ENCODE data around the gene C11orf21.
"Not testable (repeated sequence)": the region's sequence is repeated elsewhere in the genome, so short reads cannot be mapped to it uniquely, and the experiment has no call there.

The C11orf21 gene

DNA sequence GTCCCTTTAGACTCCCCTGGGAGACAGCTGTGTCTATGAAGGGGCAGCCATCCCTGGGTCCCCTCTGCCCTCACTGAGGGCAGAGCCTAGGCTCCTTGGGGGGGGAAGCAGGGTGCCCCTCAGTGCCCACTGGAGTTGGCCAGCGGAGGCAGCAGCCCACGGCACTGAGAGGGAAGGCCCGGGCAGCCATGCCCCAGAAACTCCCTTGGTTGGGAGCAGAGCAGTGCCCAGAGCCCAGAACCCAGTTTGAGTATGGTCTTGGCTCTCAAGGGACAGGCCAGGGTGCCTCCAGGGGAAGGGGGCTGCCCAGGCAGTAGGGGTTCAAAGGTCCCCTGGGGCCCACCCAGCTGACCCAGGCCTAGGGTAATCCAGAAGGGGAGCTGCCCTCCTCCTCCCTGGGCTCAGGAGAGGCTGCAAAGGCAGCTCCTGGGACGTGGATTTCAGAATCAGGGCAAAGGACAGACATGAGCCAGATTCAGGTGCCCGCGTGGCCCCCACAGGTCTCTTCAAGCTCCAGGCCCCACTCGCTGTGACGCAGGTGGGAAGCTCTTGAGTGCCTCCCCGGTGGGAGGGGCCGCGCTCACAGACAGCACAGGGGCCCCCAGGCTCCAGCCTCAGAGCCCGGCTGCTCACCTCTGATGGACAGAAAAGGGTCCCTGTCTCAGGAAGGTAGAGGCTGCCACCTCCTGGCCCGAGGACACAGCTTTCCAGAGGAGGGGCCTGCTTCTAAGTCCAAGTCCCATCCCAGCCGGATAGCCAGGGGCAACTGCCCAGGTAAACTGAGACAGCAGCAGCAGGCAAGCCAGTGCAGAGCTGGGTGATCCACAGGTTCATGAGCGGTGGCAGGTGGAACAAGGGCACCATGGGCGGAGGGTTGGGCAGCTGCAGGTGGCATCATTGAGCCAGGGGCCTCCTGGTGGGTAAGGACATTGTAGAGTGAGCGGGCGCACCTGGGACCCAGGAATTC, 2.6 kb downstream of the C11orf21 start:
- DNase-seq (ENCODE audit: extremely low spot score, insufficient read length, low read depth) (no peak), FAIRE-seq (no peak)

DNA sequence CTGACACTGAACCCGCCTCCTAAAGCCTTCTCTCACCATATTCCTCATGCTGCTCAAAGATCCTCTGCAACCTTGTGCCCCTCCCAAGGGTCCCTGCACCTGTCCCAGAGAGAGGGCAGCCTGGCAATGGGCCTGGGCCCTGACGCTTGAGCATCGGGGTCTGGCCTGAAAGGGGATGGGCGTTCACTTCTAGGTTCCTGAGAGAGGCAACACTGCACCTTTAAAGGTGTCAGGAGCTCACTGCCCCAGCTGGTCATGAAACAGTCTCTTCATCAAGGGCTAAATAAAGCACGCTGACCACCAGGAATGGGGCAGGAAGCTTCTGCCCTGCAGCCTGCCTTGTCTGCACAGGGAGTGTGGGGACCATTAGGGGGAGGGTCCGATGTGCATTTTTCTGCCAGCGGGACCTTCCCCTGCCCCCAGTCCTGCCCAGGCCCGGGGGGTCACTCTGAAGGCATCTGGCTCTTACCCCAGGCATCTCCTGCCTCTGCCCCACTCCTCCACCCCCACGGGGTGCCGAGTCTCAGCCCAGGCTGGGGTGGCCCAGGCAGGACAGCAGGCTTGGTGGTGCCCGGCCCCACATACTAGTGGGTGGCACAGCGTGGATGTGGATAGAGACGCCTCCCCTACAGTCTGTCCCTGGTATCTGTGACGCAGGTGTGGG, 3.5 kb downstream of the C11orf21 start:
- FAIRE-seq = no peak
- DNase-seq (ENCODE audit: extremely low spot score, insufficient read length, low read depth) = no peak

DNA sequence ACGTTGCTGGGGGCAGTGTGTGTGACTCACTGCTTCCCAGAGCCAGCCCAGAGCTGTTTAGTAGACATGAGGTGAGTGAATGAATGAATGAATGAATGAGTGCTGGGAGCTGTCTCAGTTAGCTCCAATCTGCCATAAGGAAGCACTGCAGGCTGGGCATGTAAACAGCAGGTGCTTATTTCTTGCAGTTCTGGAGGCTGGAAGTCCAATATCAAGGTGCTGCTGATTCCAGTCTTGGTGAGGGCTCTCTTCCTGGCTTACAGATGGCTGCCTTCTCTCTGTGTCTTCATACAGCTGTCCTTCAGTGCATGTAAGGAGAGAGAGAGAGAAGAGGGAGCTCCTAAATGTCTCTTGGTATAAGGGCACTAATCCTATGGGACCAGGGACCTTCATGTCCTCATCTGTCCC, 4.1 kb downstream of the C11orf21 start:
- FAIRE-seq (no peak), DNase-seq (ENCODE audit: extremely low spot score, insufficient read length, low read depth) (no peak)

DNA sequence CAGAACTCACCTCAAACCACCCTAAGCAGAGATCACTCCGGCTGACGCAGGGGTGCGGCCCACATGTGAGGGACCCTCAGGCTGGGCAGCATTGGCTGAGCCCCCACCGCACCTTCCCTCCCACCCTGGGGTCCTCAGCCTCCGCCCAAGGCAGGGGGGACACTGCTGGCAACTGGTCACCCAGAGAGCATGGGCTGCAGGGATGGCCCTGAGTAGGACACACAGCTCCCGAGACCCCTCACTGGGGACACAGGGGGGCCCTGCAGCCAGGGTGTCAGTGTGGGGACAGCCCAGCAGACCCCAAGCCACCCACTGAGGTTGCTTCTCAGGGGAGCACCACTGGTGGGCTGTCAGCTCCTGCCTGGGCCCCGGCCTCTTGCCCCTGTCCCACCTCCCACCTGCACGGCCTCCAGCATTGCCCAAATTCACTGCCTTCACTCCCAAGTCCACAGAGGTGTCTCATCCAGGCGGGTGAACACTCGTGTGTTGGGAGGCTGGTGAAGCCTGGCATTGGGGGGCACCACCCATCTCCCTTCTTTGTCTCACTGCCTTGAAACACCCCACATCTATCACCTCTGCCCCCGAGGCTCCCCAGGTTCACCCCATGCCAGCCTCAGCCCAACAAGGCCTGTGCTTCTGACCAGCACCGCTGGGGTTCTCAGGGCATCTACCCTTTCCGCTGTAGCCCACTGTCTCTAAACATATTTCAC, 4.7 kb downstream of the C11orf21 start:
- DNase-seq (ENCODE audit: extremely low spot score, insufficient read length, low read depth) (no peak), FAIRE-seq (no peak)

DNA sequence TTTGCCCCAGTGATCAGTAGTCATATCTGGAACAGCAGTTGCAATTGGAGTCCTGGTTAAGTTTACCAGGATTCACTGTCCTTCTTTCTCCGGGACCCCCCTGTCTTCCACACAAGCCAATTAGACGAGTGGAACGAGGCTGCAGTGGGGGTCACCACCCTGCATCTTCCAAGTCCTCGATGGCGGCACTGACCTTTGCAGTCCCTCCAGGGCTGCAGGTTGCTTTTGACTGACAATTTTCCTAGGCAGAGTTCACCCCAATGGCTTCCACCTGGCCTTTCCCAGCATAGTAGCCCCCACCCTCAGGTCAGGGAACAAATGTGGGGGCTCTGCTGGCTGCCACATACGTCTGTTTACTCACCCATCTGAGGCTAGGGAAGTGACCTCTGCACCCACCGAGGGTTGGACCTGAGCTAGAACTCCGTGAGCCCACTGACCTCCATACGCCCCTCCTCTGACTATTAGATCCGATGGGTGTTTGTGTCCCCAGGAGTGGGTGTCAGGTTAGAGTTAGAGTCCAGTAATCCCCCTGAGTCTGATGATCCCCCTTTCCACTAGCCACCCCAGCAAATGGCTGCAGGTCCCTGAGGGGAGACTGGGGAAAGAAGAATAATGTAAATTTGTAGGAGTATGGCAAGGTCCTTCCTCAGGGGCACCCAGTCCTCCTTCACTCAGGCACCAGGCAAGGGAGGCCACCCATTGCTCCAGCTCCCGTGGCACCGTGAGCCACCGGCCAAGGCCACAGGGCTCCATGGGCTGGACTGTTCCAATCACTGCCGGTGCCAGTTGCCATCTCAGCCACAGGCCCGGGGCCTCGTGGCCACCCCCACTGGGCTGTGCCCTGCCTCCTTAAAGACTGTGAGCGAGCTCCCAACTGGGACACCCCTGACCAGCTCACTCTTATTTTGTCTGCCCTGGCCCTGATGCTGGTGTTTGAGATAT, 5.5 kb downstream of the C11orf21 start:
- no peak for FAIRE-seq
- DNase-seq (ENCODE audit: extremely low spot score, insufficient read length, low read depth) = no peak

DNA sequence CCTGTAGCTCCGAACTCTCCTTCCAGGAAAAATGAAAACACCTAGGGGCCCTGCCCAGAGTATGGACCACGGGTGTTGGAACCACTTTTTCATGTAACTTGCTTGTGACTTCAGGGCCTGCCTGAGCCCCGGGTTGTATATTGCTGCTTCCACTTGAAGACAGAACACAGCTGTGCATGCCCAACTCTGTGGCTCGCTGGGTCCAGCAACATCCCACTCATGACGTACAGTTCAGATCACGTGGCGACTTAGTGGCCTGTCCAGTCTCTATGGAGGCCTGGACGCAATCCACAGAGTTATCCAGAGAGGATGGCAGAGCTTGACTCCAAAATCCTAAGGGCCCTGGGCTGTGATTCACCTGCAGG, 6.8 kb downstream of the C11orf21 start:
- FAIRE-seq = no peak
- DNase-seq (ENCODE audit: extremely low spot score, insufficient read length, low read depth) = no peak

GRCh38 chr11:2293984-2294925, 7.5 kb downstream of the C11orf21 start:
- DNase-seq (ENCODE audit: extremely low spot score, insufficient read length, low read depth) (no peak), FAIRE-seq (no peak)

GRCh38 chr11:2293531-2293971, 8.2 kb downstream of the C11orf21 start:
- DNase-seq (ENCODE audit: extremely low spot score, insufficient read length, low read depth) (no peak), FAIRE-seq (no peak)

DNA sequence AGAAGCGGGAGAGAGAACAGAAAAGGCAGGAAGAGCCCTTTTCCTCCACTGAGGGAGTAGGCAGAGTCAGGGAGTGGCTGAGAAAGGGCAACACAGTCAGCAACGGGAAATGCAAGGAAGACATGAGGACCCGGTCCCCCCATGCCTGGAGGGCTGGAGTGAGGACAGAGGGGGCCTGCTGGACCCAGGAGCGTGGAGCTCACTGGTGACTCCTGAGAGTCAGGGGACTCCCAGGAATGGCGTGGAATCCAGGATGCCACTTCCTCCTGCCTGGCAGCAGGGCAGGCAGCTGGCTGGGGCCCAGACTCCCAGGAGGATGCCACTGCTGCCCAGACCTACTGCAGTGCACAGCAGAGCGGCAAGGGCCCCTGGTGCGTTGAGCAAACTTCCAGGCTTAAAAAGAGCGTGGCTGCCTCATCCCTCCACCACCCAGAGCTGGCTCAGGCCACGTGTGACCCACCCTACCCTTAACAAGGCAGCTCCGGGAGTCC, 11.3 kb downstream of the C11orf21 start:
- no peak for FAIRE-seq
- no peak for DNase-seq (ENCODE audit: extremely low spot score, insufficient read length, low read depth)

DNA sequence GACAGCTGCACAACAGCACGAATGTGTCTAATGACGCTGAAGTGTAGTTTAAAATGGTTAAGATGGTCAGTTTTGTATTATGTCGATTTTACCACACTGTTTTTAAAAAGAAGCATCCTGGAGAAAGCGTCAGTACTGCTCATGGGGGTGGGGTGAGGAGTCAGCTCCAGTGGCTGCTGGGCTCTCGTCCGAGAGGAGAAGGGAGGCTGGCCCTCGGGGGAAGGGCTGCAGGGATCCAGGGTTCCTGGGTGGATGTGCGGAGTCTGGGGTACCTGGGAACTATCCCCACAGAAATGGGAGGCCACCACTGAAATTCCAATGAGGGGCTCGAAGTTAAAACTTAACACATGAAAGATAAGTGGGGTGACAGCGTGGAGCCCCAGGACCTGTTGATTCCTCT, 11.9 kb downstream of the C11orf21 start:
- no peak for DNase-seq (ENCODE audit: extremely low spot score, insufficient read length, low read depth)
- FAIRE-seq = no peak

DNA sequence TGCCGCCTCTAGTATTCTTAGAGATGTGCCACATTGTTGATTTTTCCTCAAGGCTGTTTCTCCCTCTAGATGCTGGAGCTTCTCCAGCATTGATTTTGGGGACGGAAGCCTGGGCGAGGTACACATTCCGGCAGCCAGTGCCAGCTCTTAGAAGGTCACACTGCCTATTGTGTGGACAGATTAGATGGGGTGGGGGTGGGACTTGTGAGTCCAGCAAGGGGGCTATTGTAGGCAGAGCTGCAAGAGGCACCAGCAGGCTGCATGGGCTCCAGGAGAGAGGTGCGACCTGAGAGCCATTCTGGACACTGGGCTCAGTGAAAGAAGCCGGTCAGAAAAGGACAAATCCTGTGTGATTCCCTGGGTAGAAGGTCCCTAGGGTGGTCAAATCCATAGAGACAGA, 12.4 kb downstream of the C11orf21 start:
- FAIRE-seq = no peak
- no peak for DNase-seq (ENCODE audit: extremely low spot score, insufficient read length, low read depth)

GRCh38 chr11:2287091-2287490, 14.6 kb downstream of the C11orf21 start:
- DNase-seq (ENCODE audit: extremely low spot score, insufficient read length, low read depth) (no peak), FAIRE-seq (no peak)

DNA sequence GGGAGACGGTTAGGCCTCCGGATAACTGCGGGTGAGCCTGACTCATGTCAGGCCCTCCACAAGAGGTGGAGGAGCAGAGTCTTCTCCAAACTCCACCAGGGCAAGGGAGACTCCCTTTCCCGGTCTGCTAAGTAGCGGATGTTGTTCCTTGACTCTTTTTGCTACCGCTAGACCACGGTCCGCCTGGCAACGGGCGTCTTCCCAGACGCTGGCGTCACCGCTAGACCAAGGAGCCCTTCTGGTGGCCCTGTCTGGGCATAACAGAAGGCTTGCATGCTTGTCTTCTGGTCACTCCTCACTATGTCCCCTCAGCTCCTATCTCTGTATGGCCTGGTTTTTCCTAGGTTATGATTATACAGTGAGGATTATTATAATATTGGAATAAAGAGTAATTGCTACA, 15.4 kb downstream of the C11orf21 start:
- FAIRE-seq = not testable (repeated sequence)

DNA sequence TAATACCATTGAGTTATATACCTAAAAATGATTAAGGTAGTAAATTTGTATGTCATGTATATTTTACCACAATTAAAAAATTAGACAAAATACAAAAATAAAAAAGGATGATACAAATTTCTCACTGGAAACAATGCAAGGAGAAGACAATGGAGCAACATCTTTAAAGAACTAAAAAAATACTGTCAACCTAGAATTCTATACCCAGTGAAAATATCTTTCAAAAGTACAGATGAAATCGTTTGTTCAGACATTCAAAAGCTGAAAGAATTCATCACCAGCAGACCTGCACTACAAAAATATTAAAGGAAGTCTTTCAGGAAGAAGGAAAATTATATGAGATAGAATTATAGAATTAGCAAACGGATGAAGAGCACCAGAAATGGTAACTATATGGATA, 21.5 kb downstream of the C11orf21 start:
- FAIRE-seq = no peak

More for the DNA sequence above, 15.4 kb downstream of the C11orf21 start:
- DNase-seq (ENCODE audit: extremely low spot score, insufficient read length, low read depth) = not testable (repeated sequence)

GRCh38 chr11:2277933-2278523, 23.7 kb downstream of the C11orf21 start:
- DNase-seq (ENCODE audit: extremely low spot score, insufficient read length, low read depth) = no peak
- FAIRE-seq = no peak

More for the DNA sequence above, 21.5 kb downstream of the C11orf21 start:
- no peak for DNase-seq (ENCODE audit: extremely low spot score, insufficient read length, low read depth)

- no peak for DNase-seq (ENCODE audit: extremely low spot score, insufficient read length, low read depth)
- FAIRE-seq = no peak
Measured at GRCh38 chr11:2277008-2277346, 24.7 kb downstream of the C11orf21 start.

- no peak for FAIRE-seq
Measured at GRCh38 chr11:2276280-2277007, 25.3 kb downstream of the C11orf21 start.

More at GRCh38 chr11:2276280-2277007, 25.3 kb downstream of the C11orf21 start:
- DNase-seq (ENCODE audit: extremely low spot score, insufficient read length, low read depth) = no peak
